Natural killer cell (primary cell): ENCODE data around the gene TOR1A. TPM values are rescaled to one million over a fixed set of nuclear protein-coding genes. Genes with fewer than 3 reads are reported as not detected.

Source experiments
- ATAC-seq, 3 donors: fragments of 150-1000 bp in 2 of 3; fragments of 200-7000 bp in 1 of 3; cut with Tn5 transposase; 1 replicate in 1 of 3; 2 replicates in 2 of 3; pipeline ENCODE4 v1.10.0; 2021; ENCODE audit warnings: mild to moderate bottlenecking in 2 of 3, moderate library complexity in 2 of 3
- DNase-seq, 2 donors: peaks; one replicate each; pipeline versions ENCODE4 v3.0.0 to v3.0.0-alpha.2; 2013 to 2021; ENCODE audit warnings: mixed read lengths in 1 of 2
- H3K27ac ChIP-seq: one replicate; pipeline ENCODE4 v1.5.1; 2013; ENCODE audit warnings: mild to moderate bottlenecking, low read length
- H3K27me3 ChIP-seq: one replicate; pipeline ENCODE4 v1.6.1; 2013; ENCODE audit warnings: low read length; ENCODE audit not compliant: control insufficient read depth, insufficient read depth
- H3K36me3 ChIP-seq: one replicate; pipeline ENCODE4 v1.6.1; 2013; ENCODE audit warnings: low read length; ENCODE audit not compliant: control insufficient read depth, insufficient read depth
- H3K4me1 ChIP-seq: one replicate; pipeline ENCODE4 v1.6.1; 2013; ENCODE audit warnings: low read length; ENCODE audit not compliant: control insufficient read depth, insufficient read depth
- H3K4me3 ChIP-seq: one replicate; pipeline ENCODE4 v1.5.1; 2013; ENCODE audit warnings: low read length
- H3K9me3 ChIP-seq: one replicate; pipeline ENCODE4 v1.6.1; 2013; ENCODE audit warnings: low read length; ENCODE audit not compliant: control insufficient read depth, insufficient read depth
- H3K27ac Mint-ChIP-seq, 2 donors: one replicate each; pipeline ENCODE4 v1.8.0; 2022; ENCODE audit warnings: mild to moderate bottlenecking in 2 of 2, mixed read lengths in 2 of 2, moderate library complexity in 1 of 2
- H3K27me3 Mint-ChIP-seq, 2 donors: one replicate each; pipeline ENCODE4 v1.8.0; 2022; ENCODE audit warnings: low read depth in 2 of 2, mixed read lengths in 2 of 2
- H3K36me3 Mint-ChIP-seq: one replicate; pipeline ENCODE4 v1.8.0; 2022; ENCODE audit warnings: mixed read lengths
- H3K4me1 Mint-ChIP-seq, 2 donors: one replicate each; pipeline ENCODE4 v1.8.0; 2022; ENCODE audit warnings: mixed read lengths in 2 of 2
- H3K4me3 Mint-ChIP-seq: one replicate; pipeline ENCODE4 v1.8.0; 2022; ENCODE audit warnings: mild to moderate bottlenecking, moderate library complexity, mixed read lengths
- H3K9me3 Mint-ChIP-seq, 2 donors: one replicate each; pipeline ENCODE4 v1.8.0; 2022; ENCODE audit warnings: mixed read lengths in 2 of 2
- CTCF ChIP-seq: fragments of 200-600 bp; IDR thresholded peaks from one replicate; pipeline ENCODE4 v1.8.0; 2022; ENCODE audit warnings: antibody characterized with exemption
- WGBS: methylation state at CpG from one replicate; pipeline ENCODE4 v1.1.7; 2013; ENCODE audit warnings: missing lambda C conversion rate; ENCODE audit not compliant: insufficient coverage; 5-methylcytosine and 5-hydroxymethylcytosine counted together
- intact Hi-C: fragments of 100-400 bp; cut with micrococcal nuclease; formaldehyde crosslinking; loops from one replicate; pipeline ENCODE4 v1.14.2; 2022
- total RNA-seq, 4 donors: library from RNA; stranded (reverse); fragments of 120-200 nt in 1 of 4; gene quantifications; one replicate each; pipeline versions ENCODE4 v1.2.3 to v1.2.4, GENCODE V29; 2013 to 2022

The TOR1A gene
- total RNA-seq, 3 donors from 2014 or later (not counting 1 experiment from before 2014, with no cell fraction given): 26.1 to 36.4 (median 34.8) TPM

GRCh38 chr9:129810788-129811187, 13.1 kb downstream of the TOR1A start:
- H3K27me3 ChIP-seq: no peaks in the 10 kb centered on the region
- Mint-ChIP-seq H3K27me3 (no peaks in the 10 kb centered on the region), H3K4me1 (peaks cover 7 to 16% of the 10 kb centered on the region in 2 donors), H3K9me3 (no peaks in the 10 kb centered on the region), H3K36me3 (no peaks in the 10 kb centered on the region), H3K27ac (peak overlapping the region in 1 of 2 donors; percentile 46), H3K4me3 (no peak overlapping the region)
- peaks cover 60% of the 10 kb centered on the region for H3K36me3 ChIP-seq
- no peak overlapping the region for H3K27ac ChIP-seq
- no peaks in the 10 kb centered on the region for H3K9me3 ChIP-seq
- intact Hi-C loops: no loop called here
- WGBS: 82% methylated on average over 5 of the region's 6 CpGs
- no peaks in the 10 kb centered on the region for H3K4me1 ChIP-seq
- TF ChIP-seq CTCF: no peak
- no peak for DNase-seq
- ATAC-seq: no peak
- no peak overlapping the region for H3K4me3 ChIP-seq

GRCh38 chr9:129810116-129810515, 13.8 kb downstream of the TOR1A start:
- ATAC-seq (no peak), DNase-seq (no peak)
- Mint-ChIP-seq H3K27me3 (no peaks in the 10 kb centered on the region), H3K4me3 (no peak overlapping the region), H3K27ac (peak overlapping the region in 1 of 2 donors; percentile 46), H3K9me3 (no peaks in the 10 kb centered on the region), H3K36me3 (no peaks in the 10 kb centered on the region), H3K4me1 (peaks cover 11 to 16% of the 10 kb centered on the region in 2 donors)
- intact Hi-C loops: no loop called here
- H3K4me1 ChIP-seq: peaks cover 2% of the 10 kb centered on the region
- no peaks in the 10 kb centered on the region for H3K9me3 ChIP-seq
- no peak for TF ChIP-seq CTCF
- no peak overlapping the region for H3K4me3 ChIP-seq
- H3K27me3 ChIP-seq: no peaks in the 10 kb centered on the region
- peaks cover 59% of the 10 kb centered on the region for H3K36me3 ChIP-seq
- no peak overlapping the region for H3K27ac ChIP-seq
- WGBS: 91% methylated on average over 11 of the region's 11 CpGs

GRCh38 chr9:129809346-129809745, 14.6 kb downstream of the TOR1A start:
- no peaks in the 10 kb centered on the region for H3K9me3 ChIP-seq
- H3K4me3 ChIP-seq: no peak overlapping the region
- H3K4me3 Mint-ChIP-seq: no peak overlapping the region
- no peak for DNase-seq
- H3K9me3 Mint-ChIP-seq: no peaks in the 10 kb centered on the region
- H3K27ac ChIP-seq: no peak overlapping the region
- intact Hi-C loops: no loop called here
- H3K27me3 ChIP-seq: no peaks in the 10 kb centered on the region
- H3K36me3 ChIP-seq: peaks cover 52% of the 10 kb centered on the region
- H3K36me3 Mint-ChIP-seq: no peaks in the 10 kb centered on the region
- WGBS: 85% methylated on average over 11 of the region's 11 CpGs
- H3K27me3 Mint-ChIP-seq: no peaks in the 10 kb centered on the region
- peaks cover 3% of the 10 kb centered on the region for H3K4me1 ChIP-seq
- no peak for TF ChIP-seq CTCF
- peak overlapping the region in 1 of 2 donors; percentile 33 for H3K27ac Mint-ChIP-seq
- H3K4me1 Mint-ChIP-seq: peaks cover 12 to 19% of the 10 kb centered on the region in 2 donors
- no peak for ATAC-seq

- DNase-seq (no peak), ATAC-seq (no peak)
- Histone ChIP-seq H3K36me3 (peaks cover 32% of the 10 kb centered on the region), H3K4me1 (peaks cover 13% of the 10 kb centered on the region), H3K4me3 (no peak overlapping the region), H3K27ac (no peak overlapping the region), H3K9me3 (no peaks in the 10 kb centered on the region), H3K27me3 (no peaks in the 10 kb centered on the region)
- Mint-ChIP-seq H3K27ac (peak overlapping the region in 1 of 2 donors; percentile 68), H3K4me3 (peak overlapping the region; percentile 38), H3K27me3 (no peaks in the 10 kb centered on the region), H3K36me3 (no peaks in the 10 kb centered on the region), H3K4me1 (peaks cover 19 to 31% of the 10 kb centered on the region in 2 donors), H3K9me3 (no peaks in the 10 kb centered on the region)
- 84% methylated on average over 3 of the region's 4 CpGs for WGBS
- no peak for TF ChIP-seq CTCF
- intact Hi-C loops: no loop called here
Measured at GRCh38 chr9:129806061-129806460, 17.9 kb downstream of the TOR1A start.
